Mucosa of rectum (tissue), 2 donors: Measurements from ENCODE around the gene PET117.
"Not testable (repeated sequence)": the region's sequence is repeated elsewhere in the genome, so short reads cannot be mapped to it uniquely, and the experiment has no call there.

Source experiments
- H3K27ac ChIP-seq, 2 donors: one replicate each; pipeline ENCODE4 v1.7.0; 2013; ENCODE audit warnings: inconsistent platforms in 2 of 2, low read depth in 2 of 2, low read length in 2 of 2
- H3K27me3 ChIP-seq, 2 donors: one replicate each; pipeline ENCODE4 v1.7.0; 2013; ENCODE audit warnings: low read length in 2 of 2; ENCODE audit not compliant: control insufficient read depth in 2 of 2, insufficient read depth in 2 of 2
- H3K36me3 ChIP-seq, 2 donors: one replicate each; pipeline ENCODE4 v1.7.0; 2013; ENCODE audit warnings: low read length in 2 of 2; ENCODE audit not compliant: control insufficient read depth in 2 of 2, insufficient read depth in 2 of 2
- H3K4me1 ChIP-seq, 2 donors: one replicate each; pipeline ENCODE4 v1.7.0; 2013; ENCODE audit warnings: low read length in 2 of 2, mild to moderate bottlenecking in 1 of 2; ENCODE audit not compliant: control insufficient read depth in 2 of 2, insufficient read depth in 2 of 2
- H3K4me3 ChIP-seq, 2 donors: one replicate each; pipeline ENCODE4 v1.7.0; 2013; ENCODE audit warnings: low read length in 2 of 2
- H3K9ac ChIP-seq, 2 donors: one replicate each; pipeline ENCODE4 v1.7.0; 2013; ENCODE audit warnings: low read length in 2 of 2, low read depth in 1 of 2, mild to moderate bottlenecking in 1 of 2
- H3K9me3 ChIP-seq, 2 donors: one replicate each; pipeline ENCODE4 v1.7.0; 2013; ENCODE audit warnings: low read length in 2 of 2; ENCODE audit not compliant: control insufficient read depth in 2 of 2
- donor health status: healthy.
- donor health status: Normal muscosa, but diverticular disease.

Gene PET117

DNA sequence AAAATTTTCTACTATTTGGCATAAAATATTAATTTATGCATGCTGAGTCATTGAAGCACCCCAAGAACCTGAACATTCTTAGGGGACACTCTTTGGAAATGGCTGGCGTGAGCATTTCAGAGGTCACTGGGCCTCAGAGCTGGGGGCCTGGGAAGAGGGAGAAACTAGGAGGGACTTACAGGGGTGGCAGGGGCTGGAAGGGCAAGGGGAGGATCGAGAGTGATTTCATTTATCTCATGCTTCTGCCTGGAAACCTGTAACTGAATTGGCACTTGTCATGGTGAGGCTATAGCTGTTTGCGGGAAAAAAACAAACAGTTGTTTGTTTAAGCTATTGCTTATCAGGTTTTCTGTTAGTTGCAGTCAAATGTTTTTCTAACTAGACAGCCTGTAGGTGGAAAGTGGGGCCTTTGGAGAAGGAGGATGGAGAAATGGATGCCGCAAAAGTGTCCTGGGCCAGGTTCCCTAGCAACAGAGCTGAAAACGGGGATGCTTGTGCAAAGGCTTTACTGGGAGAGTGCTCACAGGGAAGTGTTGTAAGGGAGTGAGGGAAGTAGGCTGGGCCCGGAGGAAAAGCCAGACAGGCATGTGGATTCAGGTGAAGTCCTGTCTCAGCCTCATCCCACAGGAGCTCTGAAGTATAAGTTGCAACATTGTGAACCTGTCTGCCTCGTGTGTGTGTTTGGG, 36.4 kb upstream of the PET117 start:
- no peak overlapping the region for H3K4me3 ChIP-seq
- no peak overlapping the region for H3K27ac ChIP-seq
- H3K9me3 ChIP-seq: no peaks in the 10 kb centered on the region
- no peaks in the 10 kb centered on the region for H3K27me3 ChIP-seq
- no peaks in the 10 kb centered on the region for H3K4me1 ChIP-seq
- no peaks in the 10 kb centered on the region for H3K36me3 ChIP-seq
- no peak overlapping the region for H3K9ac ChIP-seq

DNA sequence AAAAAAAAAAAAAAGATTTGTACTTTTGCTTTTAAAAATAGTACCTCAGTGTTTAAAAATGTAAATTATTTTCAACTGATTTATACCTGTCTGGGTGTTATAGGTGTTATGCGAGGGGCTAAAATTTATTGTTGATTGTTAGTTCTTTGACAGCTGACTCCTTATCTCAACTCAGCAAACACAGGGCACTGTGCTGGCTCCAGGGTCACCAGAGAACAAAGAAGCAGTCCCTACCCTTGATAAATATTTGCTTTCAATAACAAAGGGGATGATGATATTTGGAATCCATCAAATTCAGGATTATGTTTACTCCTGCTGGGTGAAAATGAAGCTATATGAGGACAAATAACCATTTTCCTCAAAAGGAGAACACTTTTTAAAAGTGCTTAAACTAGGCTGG, 34.2 kb upstream of the PET117 start:
- H3K9me3 ChIP-seq: no peaks in the 10 kb centered on the region
- H3K27me3 ChIP-seq: no peaks in the 10 kb centered on the region
- no peak overlapping the region for H3K4me3 ChIP-seq
- no peak overlapping the region for H3K9ac ChIP-seq
- no peaks in the 10 kb centered on the region for H3K36me3 ChIP-seq
- H3K4me1 ChIP-seq: no peaks in the 10 kb centered on the region
- H3K27ac ChIP-seq: no peak overlapping the region

DNA sequence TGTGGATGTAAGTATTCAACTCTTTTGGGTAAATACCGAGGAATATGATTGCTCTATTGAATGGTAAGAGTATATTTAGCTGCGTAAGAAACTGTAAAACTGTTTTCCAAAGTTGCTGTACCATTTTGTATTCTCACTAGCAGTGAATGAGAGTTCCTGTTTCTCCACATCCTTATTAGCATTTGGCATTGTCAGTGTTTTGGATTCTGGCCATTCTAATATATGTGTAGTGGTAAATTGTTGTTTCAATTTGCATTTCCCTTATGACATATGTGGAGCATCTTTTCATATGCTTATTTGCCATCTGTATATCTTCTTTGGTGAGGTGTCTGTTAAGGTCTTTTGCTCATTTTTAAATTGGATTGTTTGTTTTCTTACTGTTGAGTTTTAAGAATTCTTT, 29.3 kb upstream of the PET117 start:
- H3K36me3 ChIP-seq: no peaks in the 10 kb centered on the region
- no peak overlapping the region for H3K27ac ChIP-seq
- no peaks in the 10 kb centered on the region for H3K27me3 ChIP-seq
- H3K9ac ChIP-seq: no peak overlapping the region
- H3K4me3 ChIP-seq: no peak overlapping the region
- H3K4me1 ChIP-seq: no peaks in the 10 kb centered on the region
- H3K9me3 ChIP-seq: no peaks in the 10 kb centered on the region

DNA sequence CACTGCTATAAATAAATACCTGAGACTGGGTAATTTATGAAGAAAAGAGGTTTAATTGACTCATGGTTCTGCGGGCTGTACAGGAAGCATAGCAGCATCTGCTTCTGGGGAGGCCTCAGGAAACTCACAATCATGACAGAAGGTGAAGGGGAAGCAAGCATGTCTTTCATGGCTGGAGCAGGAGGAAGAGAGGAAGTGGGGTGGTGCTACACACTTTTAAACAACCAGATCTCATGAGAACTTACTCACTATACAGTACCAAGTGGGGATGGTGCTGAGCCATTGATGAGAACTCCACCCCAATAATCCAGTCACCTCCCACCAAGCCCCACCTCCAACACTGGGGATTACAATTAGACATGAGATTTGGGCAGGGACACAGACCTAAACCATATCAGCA, 9.1 kb upstream of the PET117 start:
- not testable (repeated sequence) for H3K27ac ChIP-seq, H3K36me3 ChIP-seq, H3K9ac ChIP-seq, H3K9me3 ChIP-seq, H3K4me1 ChIP-seq, H3K4me3 ChIP-seq, H3K27me3 ChIP-seq

DNA sequence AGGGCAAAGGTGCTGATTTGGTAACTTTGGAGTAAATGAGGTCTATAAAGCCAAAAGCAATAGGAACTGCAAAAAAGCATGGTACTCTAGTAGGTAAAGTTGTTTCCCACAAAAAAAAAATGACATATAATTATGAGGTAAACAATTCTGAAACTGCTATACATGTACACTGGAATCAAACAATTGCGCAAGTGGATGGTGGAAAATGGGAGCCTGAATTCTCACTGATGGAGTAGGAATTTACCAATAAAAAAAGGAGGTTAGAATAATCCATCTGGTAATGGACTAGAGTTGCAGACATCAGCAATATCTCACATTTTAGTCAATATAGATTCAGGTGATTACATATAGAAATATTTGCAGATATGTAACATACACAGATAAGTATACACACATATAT, 5.0 kb upstream of the PET117 start:
- no peak overlapping the region for H3K4me3 ChIP-seq
- no peak overlapping the region for H3K9ac ChIP-seq
- no peaks in the 10 kb centered on the region for H3K36me3 ChIP-seq
- H3K27me3 ChIP-seq: no peaks in the 10 kb centered on the region
- H3K4me1 ChIP-seq: peaks cover 9 to 11% of the 10 kb centered on the region in 2 donors
- H3K9me3 ChIP-seq: no peaks in the 10 kb centered on the region
- H3K27ac ChIP-seq: no peak overlapping the region

DNA sequence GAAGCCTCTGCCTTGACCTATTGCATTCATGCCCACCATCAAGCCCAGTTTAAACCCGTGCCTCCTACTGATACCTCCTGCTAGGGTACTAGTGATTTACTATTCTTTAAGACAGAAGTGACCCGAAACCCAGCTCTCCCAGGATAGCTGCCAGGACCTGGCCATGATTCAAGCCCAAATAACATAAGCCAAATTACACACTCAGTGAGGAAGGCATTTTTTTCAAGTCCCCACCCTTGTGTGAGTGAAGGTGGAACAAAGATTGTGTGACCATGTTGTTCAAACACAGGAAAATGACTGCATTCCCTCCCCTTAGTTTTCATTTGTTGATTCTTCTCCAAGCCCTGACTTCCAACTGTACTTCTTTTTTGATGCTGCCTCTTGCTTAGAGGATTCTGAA, 3.7 kb upstream of the PET117 start:
- Histone ChIP-seq H3K9me3 (no peaks in the 10 kb centered on the region), H3K9ac (peak overlapping the region in 1 of 2 donors; percentile 4), H3K27ac (peak overlapping the region; percentile 61 to 69), H3K27me3 (no peaks in the 10 kb centered on the region), H3K36me3 (no peaks in the 10 kb centered on the region), H3K4me3 (peak overlapping the region; percentile 9 to 30), H3K4me1 (peaks cover 13 to 15% of the 10 kb centered on the region in 2 donors)

DNA sequence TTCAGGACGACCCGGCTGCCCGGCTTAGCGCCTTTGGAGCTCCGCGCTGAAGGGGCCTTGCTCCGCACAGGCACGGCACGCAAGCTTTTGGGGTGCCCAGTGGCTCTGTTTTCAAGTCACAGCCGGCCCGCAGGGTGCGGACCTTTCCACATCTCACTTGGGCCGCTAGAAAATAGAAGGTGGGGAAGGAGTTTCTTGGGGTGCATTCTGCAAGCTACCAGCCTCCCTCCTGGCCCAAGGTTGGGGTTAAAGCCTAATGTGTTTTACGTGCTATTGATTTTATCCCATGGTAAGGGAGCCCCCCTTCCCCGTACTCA, 561 bp downstream of the PET117 start:
- Histone ChIP-seq H3K27ac (peak overlapping the region; percentile 92 to 93), H3K9me3 (no peaks in the 10 kb centered on the region), H3K4me3 (peak overlapping the region; percentile 96), H3K9ac (peak overlapping the region; percentile 94), H3K4me1 (peaks cover 22 to 26% of the 10 kb centered on the region in 2 donors), H3K27me3 (no peaks in the 10 kb centered on the region), H3K36me3 (peaks cover 8 to 9% of the 10 kb centered on the region in 2 donors)

DNA sequence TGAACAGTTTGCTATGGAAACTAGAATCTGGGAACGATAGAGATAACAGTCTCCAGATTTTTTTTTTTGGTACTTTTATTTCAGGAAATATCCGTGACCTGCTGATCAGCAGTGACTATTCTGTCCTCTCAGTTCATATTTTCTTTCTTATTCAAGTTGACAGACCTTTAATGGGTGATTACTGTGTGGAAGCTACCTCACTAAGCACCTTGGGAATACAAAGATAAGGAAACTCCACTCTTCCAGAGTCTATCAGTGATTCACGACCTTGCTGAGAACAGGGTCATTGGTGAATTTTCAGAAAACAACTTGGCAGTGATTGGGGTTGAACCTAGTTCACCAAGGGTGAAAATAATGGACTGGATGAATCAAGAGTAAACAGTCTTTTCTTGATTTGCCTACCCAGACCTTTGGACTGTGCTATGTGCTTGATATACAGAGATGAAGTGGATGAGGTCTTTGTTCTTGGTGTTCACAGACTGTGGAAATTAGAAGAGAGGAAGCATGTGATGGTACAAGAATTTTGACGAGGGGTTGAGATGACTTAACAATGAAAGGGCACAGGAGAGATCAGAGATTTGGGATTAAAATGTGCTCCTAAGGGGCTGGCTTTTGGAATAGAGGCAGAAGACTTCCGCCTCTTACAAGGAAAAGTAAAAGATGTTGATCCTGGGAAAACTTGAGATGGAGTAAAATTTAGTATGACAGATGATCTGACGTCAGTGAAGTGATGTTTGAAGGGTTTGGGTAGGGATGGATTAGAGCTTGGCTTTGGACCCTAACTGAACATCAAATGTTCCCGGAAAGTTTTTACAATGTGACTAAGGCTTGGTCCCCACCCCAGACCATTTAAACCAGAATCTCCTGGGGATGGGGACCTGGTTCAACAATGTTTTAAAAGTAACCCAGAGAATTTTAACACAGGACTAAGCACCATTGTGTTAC, 1.2 kb downstream of the PET117 start:
- Histone ChIP-seq H3K27me3 (no peaks in the 10 kb centered on the region), H3K4me1 (peaks cover 21 to 22% of the 10 kb centered on the region in 2 donors), H3K27ac (peak overlapping the region; percentile 92 to 93), H3K36me3 (peaks cover 9 to 11% of the 10 kb centered on the region in 2 donors), H3K9me3 (no peaks in the 10 kb centered on the region), H3K4me3 (peak overlapping the region; percentile 96), H3K9ac (peak overlapping the region; percentile 94)

DNA sequence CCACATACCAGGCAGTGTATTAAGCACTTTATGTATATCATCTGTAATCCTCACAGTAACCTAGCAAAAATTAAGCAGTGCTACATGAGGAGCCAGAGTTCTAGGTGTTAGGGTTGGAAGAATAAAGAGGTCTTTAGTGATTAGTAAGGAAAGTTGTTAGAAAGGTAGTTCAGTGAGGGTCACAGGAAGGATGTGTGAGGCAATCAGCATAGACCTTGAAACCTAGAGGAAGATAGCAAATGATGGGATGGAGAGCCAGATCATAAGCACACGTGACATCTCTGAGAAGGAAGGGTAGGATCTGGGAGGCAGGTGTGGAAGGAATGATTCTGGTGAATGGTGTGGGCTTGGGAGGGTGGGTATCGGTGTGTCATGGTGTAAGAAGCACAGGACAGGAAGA, 2.2 kb downstream of the PET117 start:
- Histone ChIP-seq H3K4me1 (peaks cover 15 to 18% of the 10 kb centered on the region in 2 donors), H3K27me3 (no peaks in the 10 kb centered on the region), H3K9me3 (no peaks in the 10 kb centered on the region), H3K27ac (no peak overlapping the region), H3K9ac (no peak overlapping the region), H3K4me3 (peak overlapping the region in 1 of 2 donors; percentile 3), H3K36me3 (peaks cover 9 to 11% of the 10 kb centered on the region in 2 donors)

DNA sequence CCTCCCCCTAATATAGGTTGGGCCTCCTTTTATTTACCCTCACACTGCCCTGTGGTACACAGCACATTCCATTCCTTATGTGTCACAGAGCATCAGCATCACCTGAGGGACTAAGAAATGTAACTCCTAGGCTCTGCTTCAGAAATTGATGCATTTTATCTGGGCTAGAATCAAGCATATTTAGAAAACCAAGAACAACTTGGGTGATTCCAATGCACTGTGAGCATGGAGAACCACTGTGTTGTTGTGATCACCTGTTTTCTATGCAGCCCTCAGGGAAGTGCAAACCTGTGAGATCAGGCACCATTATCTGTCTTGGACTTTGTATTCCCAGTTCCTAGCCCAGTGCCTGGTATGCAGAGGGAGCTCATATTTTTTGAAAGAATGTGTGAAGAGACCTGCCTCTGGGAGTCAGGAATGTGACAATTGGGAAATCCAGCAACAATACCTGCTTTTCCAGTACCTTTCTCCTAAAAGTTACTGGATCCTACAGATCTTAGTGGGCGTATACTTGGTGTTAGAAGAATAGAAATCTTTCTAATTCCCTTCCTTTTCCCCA, 7.0 kb downstream of the PET117 start:
- peaks cover 3 to 4% of the 10 kb centered on the region in 2 donors for H3K4me1 ChIP-seq
- no peak overlapping the region for H3K4me3 ChIP-seq
- H3K27me3 ChIP-seq: no peaks in the 10 kb centered on the region
- no peak overlapping the region for H3K27ac ChIP-seq
- H3K9ac ChIP-seq: no peak overlapping the region
- peaks cover 11% of the 10 kb centered on the region in 2 donors for H3K36me3 ChIP-seq
- H3K9me3 ChIP-seq: no peaks in the 10 kb centered on the region
